ENCODE data around the gene AEBP1.
A peak's percentile ranks its signal among the peaks of the same experiment; 100 is the strongest.
"Not testable (repeated sequence)": the region's sequence is repeated elsewhere in the genome, so short reads cannot be mapped to it uniquely, and the experiment has no call there.

The AEBP1 gene

DNA sequence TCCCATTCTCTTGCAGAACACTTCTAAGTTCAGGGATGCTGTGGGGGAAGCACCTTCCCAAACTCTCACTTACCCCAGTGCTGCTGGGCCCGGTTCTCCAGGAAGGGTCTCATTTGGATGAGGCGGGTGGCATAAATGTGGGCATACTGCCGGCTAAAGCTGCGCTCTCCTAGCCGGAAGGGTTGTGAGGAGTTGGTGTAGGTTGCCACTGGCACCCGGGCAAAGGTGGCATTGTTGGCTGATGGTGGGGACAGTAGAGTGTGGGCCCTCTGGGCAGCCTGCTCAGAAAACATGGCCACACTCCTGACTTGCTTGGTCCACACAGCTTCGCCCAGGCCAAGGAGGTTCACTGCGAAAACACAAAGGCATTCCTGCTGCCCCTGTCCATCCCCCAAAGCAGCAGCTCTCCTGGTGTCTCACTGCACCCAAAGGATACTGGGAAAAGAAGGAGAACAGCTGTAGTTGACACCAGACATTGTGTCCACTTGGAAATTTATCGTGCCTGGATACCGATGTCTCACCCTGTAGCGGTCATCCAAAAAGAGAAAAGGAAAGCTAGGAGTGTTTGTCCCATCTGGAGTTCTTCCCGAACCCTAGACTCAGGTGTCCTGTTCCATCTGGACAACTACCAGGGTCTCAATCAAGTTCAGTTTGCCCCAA lies 17.7 kb downstream of the AEBP1 start:
- DNase-seq, result no peak

DNA sequence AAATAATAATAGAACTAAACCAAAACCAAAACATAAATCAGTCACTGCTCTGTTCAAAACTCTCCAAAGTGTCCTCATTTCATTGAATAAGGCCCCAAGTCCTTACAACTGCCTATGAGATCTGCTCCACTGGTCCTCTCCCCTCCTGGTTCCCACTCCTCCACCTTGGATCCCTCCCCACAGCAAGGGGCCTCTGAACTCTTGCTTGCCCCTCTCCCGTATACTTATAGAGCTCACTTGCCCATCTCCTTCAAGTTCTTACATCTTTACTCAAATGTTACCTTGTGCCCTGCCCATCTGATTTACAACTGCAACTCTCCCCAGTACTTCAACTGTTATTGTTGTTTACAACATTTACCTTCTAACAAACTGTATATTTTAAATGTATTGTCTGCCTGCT lies 18.4 kb downstream of the AEBP1 start:
- DNase-seq, result no peak

DNA sequence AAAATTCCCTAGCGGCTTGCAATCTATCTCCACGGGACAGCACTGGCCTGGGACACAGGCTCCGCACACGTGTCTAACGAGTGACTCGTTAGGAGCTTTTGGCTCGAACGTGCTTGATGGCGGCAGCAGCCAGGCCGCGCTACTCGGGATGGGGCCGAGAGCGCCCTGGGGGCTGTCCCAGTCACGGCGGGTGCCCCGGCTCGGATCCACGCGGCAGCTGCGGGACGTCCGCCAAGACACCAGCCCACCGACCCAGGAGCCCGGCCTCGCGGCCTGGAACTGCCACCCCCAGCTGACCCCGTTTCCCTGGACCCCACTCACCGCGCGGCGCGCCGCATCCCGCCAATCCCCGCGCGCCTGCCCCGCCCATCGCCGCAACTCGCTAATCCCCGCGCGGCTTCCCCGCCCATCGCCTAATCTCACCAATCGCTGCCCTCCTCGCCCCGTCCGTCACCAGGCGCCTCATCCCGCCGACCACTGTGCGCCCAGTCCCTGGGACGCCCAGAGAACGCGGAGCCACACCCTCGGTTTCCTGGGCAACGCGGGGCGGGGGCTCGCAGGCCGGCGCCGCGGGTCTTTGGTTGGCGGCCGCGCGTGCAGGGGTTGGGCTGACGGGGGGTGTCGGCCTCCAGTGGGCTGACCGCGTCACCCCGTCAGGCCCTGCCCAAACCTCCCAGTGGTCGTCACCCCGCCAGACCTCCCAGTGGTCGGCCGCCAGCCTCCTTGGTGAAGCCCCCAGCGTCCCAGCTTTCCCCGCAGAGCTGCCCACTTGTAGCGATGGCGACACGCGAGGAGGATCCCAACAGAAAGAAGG lies 19.3 kb downstream of the AEBP1 start, which contains the start of gene POLD2:
POLD2 (minus strand) TSS at position 359 of the 814 bp plus-strand sequence. CDS start 1,495 bp downstream, outside the sequence.
- peak; percentile 97 for DNase-seq

DNA sequence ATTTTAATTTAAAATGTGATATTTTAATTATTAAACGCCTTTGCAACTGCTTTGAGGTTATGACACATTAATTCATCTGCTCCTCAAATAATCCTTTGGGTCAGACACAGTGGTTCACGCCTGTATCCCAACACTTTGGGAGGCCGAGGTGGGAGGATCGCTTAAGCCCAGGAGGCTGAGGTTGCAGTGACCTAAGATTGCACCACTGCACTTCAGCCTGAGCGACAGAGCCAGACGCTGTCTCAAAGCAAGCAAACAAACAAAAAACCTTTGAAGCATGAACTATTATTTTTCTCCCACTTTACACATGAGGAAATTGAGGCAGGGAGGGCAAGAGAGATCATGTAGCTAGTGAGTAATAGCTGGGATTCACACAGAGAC lies 20.7 kb downstream of the AEBP1 start:
- no peak for DNase-seq

DNA sequence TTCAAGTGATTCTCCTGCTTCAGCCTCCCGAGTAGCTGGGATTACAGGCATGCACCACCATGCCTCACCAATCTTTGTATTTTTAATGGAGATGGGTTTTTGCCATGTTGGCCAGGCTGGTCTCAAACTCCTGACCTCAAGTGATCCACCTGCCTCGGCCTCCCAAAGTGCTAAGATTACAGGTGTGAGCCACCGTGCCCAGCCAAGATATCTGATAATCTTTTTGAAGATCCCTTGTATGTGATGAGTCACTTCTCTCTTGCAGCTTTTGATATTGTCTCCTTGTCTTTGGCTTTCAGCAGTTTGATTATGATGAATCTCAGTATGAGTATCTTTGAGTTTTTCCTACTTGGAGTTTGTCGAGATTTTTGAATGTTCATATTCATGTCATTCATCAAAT lies 22.4 kb downstream of the AEBP1 start:
- not testable (repeated sequence) for DNase-seq

DNA sequence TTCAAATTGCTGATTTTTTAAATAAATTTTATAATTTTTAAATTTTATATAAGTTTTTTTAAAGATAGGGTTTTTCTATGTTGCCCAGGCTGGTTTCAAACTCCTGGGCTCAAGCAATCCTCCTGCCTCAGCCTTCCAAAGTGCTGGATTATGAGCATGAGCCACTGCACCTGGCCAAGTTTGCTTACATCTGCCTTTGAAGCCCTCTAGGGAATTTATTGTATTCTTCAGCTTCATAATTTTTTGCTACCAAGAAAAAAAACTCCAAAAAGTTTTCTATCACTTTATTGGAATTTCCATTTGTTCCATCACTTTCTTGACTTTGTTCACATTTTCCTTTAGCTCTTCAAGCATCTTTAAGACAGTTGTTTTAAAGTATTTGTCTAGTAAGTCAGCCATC lies 23.0 kb downstream of the AEBP1 start:
- no peak for DNase-seq

DNA sequence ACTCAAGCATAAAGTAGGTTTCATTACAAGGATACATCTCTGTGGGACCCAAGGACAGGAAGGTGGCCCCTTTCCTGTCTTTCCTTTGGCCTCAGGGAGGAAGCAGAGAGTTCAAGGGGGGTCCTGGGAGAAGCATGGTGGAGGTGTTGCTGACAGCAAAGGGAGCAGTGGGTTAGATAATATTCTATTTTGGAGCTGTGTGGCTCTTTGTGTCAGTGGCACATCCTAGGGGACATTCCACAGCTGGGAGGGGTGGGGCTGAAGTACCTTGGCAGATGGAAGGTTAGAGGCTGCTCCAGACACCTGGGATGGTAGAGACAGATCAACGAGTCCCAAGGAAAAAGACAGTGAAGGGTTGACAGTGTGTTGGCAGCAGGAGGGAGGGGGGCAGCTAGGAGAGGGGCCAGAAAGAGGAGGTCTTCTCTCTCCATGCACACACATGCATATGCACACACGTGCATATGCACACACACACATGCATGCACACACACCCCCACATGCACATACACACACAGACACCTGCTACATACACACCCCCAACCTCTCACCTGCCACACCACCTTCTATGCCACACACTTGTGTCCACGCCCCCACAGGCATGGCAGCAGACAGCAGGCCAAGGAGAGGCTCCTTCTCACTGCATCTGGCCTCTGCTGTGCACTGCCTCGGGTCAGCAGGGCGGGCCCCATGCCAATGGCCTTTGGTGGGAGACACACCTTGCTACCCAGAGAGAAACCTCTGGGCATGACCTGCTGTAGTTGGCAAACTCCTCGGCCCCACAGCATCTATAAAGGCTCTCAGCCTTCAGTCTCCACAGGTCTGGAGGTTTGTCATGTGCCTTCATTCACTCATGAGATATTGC lies 24.8 kb downstream of the AEBP1 start:
- no peak for DNase-seq

DNA sequence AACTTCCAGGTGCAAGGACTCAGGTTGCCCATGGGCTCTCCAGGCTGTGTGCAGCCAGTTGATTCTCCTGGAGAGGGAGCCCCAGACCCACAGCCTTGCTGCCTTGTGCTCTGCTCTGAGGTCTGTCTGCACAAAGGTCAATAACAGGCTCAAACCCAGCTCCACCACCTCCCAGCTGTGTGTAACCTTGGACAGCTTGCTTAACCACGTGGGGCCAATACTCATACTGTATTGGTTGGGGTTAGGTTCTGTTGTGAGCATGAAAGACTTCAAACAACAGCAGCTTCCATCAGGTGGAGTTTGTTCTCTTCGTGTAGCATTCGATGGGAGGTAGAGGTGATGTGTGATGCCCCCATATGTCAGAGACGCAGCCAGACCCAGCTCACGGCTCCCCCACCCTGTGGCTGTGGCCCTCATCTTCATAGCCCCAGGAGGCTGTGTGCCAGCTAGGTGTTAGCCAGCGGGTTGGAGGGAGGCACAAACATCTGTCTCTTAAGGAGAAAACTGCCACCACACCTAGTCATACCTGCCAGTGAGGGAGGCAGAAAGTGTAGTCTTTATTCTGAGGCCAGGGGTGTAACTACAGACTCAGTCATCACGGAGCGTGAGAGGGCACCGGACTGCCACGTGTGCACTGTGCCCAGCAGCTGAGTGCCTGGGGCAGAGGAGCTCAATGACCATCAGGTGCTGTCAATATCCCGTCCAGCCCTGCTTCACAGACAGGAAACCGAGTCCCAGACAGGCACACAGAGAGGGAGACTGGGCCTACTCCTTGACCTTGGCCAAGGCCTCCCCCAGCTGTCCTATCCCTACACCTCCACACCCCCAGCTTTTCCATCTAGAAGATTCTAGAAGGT lies 27.3 kb downstream of the AEBP1 start:
- DNase-seq, result no peak

DNA sequence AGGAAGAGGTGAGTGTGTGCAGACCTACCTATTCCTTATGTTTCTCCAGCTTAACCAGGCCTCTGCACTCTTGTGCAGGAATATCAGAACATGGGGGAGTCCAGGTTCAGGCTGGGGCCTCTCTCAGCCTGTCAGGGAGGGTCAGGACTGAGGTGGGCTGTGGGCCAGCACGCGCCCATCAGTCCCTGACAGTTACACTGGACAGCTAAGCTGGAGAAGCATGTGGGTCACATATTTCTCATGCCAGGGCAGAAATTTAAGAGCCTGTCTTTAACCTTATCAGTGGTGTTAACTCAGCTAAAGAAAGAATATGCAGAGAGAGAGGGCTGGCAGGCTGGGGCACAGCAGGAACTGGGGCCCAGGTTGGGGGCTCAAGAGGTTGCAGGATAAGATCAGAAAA lies 27.9 kb downstream of the AEBP1 start:
- no peak for DNase-seq

DNA sequence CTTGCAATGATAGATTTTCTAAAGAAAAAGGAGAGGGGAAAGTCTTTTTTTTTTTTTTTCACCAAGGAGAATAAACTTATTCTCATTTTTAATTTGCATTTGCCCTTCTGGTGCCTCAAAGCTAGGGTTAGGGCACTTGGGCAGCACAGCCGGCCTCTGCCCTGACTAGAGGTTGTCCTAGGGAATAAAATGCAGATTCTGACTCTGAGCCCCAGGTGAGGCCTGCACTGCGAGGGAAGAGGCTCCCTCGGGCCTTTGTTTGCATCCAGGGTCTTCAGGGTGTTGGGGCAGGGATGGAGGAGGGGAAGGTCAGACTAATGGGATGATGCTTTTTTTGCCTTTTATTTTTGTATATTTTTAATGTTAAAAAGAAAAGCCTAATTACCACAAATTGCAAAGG lies 29.1 kb downstream of the AEBP1 start:
- no peak for DNase-seq

DNA sequence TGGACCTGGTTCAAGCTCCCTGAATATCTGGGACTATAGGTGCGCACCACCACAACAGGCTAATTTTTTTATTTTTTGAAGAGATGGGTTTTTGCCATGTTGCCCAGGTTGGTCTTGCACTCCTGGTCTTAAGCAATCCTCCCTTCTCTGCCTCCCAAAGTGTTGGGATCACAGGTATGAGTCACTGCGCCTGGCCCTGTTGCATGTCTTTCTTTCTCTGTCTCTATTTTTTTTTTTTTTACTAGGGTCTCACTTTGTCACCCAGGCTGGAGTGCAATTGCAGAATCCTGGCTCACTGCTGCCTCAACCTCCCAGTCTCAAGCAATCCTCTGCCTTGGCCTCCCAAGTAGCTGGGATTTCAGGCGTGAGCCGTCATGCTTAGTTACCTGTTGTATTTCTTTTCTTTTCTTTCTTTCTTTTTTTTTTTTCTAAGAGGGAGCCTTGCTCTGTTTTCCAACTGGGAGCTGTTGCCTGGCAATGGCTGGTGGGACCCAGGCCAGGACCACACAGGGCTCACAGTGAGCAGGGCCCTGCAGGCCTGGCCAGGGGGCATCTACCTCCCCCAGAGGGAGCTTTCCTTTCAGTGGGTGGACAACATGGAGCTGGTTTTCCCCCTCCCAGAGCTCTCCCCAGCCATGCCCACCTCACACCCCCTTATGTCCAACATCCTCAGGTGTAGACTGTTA lies 30.9 kb downstream of the AEBP1 start:
- no peak for DNase-seq

DNA sequence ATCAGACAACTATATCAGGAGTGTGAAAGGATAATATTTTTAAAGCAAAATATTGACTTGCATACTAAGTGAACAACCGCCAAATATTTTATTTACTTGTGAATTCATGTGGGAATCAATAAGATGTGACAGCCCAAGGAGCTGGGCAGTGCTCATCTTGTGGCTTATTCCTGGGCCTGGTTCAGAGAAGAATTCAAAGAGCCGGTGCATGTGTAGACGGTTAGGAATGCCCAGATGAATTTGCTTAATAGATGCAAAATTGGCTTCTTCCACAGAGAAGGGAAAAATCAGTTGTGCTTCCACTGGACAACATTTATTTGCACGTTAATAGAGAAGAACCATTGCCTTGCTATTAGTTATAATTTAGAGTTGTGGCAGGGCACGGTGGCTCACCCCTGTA lies 32.6 kb downstream of the AEBP1 start:
- DNase-seq, result no peak

DNA sequence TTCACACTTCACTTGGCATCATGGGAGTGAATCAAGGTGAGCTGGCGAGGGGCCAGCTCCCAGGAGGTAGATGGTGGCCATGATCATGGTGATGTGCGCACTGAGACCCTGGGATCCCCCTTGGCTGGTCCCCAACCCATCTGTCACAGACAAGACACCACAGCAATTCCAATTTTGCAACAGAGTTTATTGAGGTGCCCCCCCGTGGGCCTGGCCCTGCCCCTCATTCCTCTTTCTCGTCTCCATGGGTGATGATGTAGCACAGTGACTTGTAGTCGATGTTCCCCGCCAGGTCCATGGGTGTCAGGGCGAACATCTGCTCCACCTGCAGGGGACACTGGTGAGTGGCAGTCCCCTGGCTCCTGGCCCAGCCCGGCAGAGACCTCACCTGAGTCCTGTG lies 34.6 kb downstream of the AEBP1 start:
- DNase-seq, result no peak

DNA sequence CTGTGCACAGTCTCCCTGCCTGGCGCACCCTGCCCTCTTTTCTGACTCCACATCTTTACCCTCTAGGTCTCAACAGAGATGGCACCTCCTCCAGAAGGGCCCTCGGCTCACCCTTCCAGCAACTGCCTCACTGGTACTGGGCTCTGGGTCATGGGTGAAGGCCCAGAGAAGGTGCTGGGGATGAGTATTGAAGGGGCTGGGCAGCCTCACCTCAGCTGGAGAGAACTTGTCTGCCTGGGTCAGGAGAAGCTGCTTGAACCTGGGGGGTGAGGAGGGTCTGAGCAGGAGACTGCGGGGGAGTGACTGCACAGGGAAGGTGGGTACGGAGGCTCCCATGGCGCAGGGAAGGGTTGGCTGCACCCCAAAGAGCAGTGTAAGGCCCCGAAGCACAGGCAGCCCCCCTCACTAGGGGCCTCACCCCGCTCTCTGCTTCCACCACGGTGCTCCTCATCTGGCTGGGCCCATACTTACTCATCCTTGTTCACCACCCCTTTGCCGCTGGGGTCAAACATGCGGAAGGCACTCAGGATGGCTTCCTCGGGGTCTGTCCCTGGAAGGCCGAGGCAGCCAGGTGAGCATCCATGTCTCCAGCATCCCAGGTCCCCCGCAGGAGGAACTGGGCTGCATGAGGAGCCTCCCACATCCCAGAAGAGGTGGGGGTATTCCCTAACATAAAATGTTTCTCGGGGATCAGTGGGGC lies 35.3 kb downstream of the AEBP1 start:
- DNase-seq, result no peak

DNA sequence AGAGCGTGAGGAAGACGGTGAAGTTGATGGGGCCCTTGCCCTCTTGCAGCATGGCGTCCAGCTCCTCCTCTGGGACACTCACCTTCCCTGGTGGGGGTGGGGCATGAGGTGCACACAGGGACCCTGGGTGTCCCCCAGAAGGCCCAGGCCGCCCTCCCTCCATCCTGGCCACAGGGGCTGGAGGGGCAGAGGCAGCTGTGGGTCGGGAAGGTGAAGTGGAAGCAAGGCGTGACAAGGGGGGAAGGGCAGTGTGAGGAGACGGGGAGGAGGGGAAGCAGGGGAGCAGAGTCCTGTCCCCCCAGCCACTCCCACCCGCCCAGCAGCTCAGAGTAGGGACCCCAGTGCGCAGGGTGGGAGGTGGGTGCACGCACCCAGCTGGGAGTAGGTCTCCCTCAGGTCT lies 36.2 kb downstream of the AEBP1 start:
- DNase-seq, result no peak

DNA sequence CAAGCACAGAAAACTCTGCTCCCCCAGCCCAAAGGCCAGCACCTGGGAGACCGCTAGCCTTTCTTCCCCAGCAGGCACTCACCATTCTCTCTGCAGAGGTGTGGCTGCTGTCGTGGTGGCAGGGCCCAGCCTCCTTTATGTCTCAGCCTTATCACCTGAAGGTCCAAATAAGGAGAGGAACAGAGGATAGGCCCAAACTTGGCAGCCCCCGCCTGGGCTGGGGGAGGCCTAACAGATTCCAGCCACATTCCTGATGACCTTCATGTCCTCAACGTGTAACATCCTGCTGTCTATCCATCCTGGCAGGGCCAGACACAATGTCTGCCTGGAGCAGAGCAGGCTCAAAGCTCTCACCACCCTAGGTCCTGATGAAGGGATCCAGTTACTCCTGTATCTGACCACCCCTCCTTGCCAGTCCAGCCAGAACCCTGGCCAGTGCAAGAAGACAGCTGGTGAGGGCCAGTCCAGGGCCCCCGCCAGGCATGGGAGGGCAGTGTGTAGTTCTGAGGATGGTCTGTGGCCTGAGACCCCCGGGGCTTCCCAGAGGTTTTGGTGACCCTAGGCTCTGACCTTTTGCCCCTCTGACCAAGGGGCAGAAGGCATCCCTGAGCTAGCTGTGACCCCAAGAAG lies 37.2 kb downstream of the AEBP1 start, which contains the start of gene MYL7:
MYL7 (minus strand) TSS at position 112 of the 630 bp plus-strand sequence; CDS start at position 85, 27 bp downstream.
- no peak for DNase-seq

DNA sequence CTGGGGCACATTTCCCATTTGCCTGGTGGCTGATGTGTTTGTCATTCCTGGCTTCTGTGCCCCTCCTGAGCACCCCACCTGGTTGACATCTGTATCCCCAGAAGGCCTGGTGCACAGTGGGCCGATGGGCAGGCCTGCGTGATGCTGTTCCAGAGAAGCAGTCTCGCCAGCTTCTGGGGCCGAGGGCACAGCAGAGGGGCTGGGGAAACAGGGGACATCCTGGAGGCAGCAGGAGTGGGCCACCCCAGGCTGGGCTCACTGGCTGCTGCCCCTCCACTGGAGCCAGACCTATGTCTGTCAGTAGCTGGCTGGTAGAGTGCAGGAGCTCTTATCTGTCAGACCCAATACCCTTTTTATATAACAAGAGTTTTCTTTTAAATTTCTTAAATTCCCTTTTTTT lies 37.9 kb downstream of the AEBP1 start:
- DNase-seq, result no peak

DNA sequence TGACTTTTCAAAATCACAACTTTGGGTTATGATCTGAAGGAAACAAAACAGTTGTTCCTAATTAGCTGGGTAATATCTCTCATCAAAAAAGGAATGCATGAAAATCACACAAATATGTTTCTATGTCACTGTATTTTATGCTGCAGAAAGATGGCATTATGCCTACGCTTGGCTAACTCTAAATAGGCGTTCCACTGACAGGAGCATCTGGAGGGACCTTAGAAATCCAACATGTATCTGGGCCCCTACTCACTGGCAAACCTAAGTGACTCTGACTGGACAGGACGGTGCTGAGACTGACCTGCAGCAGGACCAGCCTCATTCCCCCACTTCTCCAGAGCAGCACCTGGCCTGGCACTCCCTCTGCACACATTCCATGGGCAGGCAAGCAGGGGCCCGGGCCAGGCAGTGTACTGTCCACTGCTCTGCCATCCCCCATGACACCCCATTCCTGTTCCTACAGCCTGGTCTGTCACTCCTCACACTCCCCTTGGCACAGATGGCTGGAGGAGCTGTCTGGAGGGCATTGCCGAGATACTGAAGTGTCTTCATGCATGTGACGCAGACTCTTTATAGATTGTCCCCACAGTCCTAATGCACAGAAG lies 39.6 kb downstream of the AEBP1 start:
- no peak for DNase-seq

DNA sequence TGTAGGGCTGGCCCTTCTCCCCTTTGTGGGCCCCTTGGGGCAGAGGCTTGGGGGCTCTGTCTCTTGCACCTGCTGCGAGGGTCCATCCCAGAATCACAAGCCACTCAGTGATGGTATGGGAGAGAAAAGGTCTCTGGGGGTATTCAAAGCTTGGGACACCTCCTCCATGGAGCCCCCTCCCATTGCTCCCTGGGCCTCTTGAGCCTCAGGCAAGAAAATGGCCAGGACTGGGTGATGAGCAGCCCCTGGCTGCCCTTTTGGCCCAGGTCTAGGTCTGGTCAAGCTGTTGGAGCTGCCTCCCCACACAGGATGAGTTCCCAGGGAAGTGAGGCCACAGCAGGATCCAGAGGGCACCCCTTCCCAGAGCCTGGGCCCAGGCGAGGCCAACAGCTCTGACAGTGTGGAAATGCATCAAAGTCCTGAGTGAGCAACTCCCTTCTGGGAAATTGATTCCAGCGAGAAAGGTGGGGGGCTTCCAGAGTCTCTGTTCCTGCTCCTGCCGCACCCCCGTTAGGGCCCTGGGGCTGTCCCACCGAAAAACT lies 40.4 kb downstream of the AEBP1 start:
- no peak for DNase-seq

DNA sequence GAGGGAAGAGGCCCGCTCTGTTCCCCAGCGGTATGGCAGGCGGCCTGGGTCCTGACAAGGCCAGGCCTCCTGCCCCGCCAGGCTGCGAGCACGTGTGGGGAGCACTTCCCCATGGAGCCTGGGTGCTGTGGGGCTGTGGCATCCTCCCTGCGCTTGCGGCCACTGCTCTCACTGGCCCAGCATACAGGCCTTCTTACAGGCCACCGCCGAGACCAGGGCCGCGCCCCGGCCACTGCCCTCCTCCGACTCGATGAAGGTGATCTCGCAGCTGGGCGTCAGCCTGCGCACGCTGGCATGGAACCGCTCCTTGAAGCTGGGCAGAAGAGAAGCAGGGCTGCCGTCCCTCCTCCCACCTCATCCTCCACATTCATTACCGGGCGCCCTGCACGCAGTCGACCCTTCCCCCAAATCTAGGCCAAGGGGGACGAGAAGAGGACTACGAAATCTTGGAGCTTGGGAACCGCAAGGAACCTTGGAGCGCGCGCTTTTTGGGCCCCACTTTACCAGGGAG lies 40.9 kb downstream of the AEBP1 start:
- no peak for DNase-seq

Data from fibroblast of skin of right biceps (primary cell).